Esophagus muscularis mucosa (tissue), 4 donors: ENCODE data around the gene ESRRB. TPM values are rescaled to one million over a fixed set of nuclear protein-coding genes. Genes with fewer than 3 reads are reported as not detected.
A peak's percentile ranks its signal among the peaks of the same experiment; 100 is the strongest.

Experiments
- DNase-seq: peaks from one replicate; pipeline ENCODE4 v3.0.0-alpha.2; 2017; ENCODE audit errors: extremely low spot score
- H3K27ac ChIP-seq, 4 donors: fragments of 200-600 bp; sonication (generic); replicated peaks in 1 of 4; 1 replicate in 3 of 4; 2 replicates in 1 of 4; pipeline ENCODE4 v1.5.1; 2016 to 2019; ENCODE audit warnings: mild to moderate bottlenecking in 1 of 4
- H3K27me3 ChIP-seq, 4 donors: fragments of 200-600 bp; sonication (generic); one replicate each; pipeline versions ENCODE4 v1.5.1 to v1.6.0; 2016 to 2019
- H3K36me3 ChIP-seq, 4 donors: fragments of 200-600 bp; sonication (generic); one replicate each; pipeline ENCODE4 v1.5.1; 2016 to 2019
- H3K4me1 ChIP-seq, 4 donors: fragments of 200-600 bp; sonication (generic); one replicate each; pipeline ENCODE4 v1.5.1; 2016 to 2019
- H3K4me3 ChIP-seq, 4 donors: fragments of 200-600 bp; sonication (generic); 1 replicate in 2 of 4; 2 replicates in 2 of 4; pipeline ENCODE4 v1.5.1; 2016 to 2019; ENCODE audit warnings: mild to moderate bottlenecking in 4 of 4, moderate library complexity in 1 of 4
- H3K9me3 ChIP-seq, 4 donors: fragments of 200-600 bp; sonication (generic); 1 replicate in 3 of 4; 2 replicates in 1 of 4; pipeline ENCODE4 v1.5.1; 2016 to 2019
- EP300 ChIP-seq: sonication (generic); formaldehyde crosslinking; IDR thresholded peaks from one replicate; pipeline ENCODE4 v1.6.1; 2017; ENCODE audit warnings: antibody characterized with exemption
- POLR2A ChIP-seq: fragments of 450-650 bp; IDR thresholded peaks from one replicate; pipeline ENCODE4 v1.6.1; 2017; ENCODE audit warnings: antibody characterized with exemption, moderate library complexity, mild to moderate bottlenecking, low read depth
- POLR2AphosphoS5 ChIP-seq, 2 donors: sonication (generic); formaldehyde crosslinking; IDR thresholded peaks; one replicate each; pipeline ENCODE4 v1.6.1; 2017; ENCODE audit warnings: antibody characterized with exemption in 2 of 2
- WGBS: methylation state at CpG from one replicate; pipeline ENCODE4 v1.1.5; 2018; 5-methylcytosine and 5-hydroxymethylcytosine counted together
- intact Hi-C: fragments of 100-400 bp; cut with DNase I; formaldehyde crosslinking; loops from one replicate; pipeline ENCODE4 v1.15.1; 2023
- total RNA-seq, 4 donors: library from RNA; depleted of rRNA; stranded (reverse); fragments of >200 nt; gene quantifications; one replicate each; pipeline versions ENCODE4 v1.1.0 to v1.2.1, GENCODE V29; 2016
- TF ChIP-seq, protein P1 (sequence below), 3 experiments: fragments of 200-600 bp in 2 of 3; fragments of 450-650 bp in 1 of 3; sonication (generic) in 2 of 3; IDR thresholded peaks; one replicate each; pipeline ENCODE4 v1.5.1; 2017 to 2019; ENCODE audit warnings: antibody characterized with exemption in 3 of 3, mild to moderate bottlenecking in 2 of 3, moderate library complexity in 1 of 3

ESRRB gene
- total RNA-seq, 4 donors from 2014 or later, result 0.17 to 0.26 TPM; not detected in 2

DNA sequence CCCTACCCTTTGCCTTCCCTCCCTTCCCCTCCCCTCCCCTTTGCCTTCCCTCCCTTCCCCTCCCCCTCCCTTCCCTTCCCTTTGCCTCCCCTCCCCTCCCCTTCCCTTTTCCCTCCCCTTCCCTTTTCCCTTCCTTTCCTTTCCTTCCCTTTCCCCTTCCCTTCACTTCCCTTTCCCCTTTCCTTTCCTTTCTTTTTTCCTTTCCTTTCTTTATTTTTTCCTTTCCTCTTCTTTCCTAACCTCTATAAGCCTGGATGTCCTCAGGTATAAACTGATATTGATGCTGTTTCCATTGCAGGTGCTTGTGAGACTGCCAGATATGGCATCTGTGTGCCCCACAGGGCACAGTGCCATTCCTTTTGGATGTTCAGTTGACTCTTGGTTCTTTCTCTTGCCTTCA, 163.2 kb downstream of the ESRRB start:
- Histone ChIP-seq H3K27ac (no peak overlapping the region), H3K4me3 (no peak overlapping the region), H3K9me3 (no peaks in the 10 kb centered on the region), H3K4me1 (peaks cover 0 to 4% (median 0%) of the 10 kb centered on the region in 4 donors), H3K36me3 (no peaks in the 10 kb centered on the region), H3K27me3 (peaks cover 0 to 52% (median 2%) of the 10 kb centered on the region in 4 donors)
- DNase-seq, result no peak
- TF ChIP-seq POLR2AphosphoS5 (IDR thresholded peaks at IDR 0.05), result no peak
- intact Hi-C loops, result no loop called here

DNA sequence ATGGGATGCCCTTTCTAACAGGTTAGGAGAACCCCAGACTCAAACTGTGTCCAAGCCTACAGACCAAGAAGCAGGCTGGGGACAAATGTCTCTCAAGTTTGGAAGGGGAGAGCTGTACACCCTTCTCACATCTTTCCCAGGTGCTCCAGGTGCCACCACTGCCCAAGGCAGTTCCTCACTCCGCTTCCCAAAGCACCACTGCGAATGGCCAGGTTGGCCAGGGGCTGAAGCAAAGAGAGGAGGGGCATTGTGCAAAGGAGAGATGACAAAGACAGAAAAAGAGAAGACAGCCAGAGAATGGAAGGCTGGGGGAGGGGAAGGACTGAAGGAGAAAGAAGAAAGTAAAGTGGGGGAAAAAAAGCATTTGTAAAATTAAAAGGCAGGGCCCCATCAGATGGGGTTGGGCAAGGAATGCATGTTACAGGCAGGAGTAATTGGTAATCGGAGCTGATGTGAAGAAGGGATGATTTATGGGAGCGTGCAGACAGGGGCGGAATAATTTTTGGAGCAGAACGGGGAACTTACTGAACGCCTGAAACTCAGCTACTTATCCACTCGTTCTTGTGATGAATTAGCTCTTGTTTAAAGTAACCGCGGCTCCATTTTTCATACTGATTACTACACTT, 165.8 kb downstream of the ESRRB start:
- WGBS, result 31% methylated on average over 10 of the region's 10 CpGs
- TF ChIP-seq EP300, result no peak
- TF ChIP-seq, protein P1, sequence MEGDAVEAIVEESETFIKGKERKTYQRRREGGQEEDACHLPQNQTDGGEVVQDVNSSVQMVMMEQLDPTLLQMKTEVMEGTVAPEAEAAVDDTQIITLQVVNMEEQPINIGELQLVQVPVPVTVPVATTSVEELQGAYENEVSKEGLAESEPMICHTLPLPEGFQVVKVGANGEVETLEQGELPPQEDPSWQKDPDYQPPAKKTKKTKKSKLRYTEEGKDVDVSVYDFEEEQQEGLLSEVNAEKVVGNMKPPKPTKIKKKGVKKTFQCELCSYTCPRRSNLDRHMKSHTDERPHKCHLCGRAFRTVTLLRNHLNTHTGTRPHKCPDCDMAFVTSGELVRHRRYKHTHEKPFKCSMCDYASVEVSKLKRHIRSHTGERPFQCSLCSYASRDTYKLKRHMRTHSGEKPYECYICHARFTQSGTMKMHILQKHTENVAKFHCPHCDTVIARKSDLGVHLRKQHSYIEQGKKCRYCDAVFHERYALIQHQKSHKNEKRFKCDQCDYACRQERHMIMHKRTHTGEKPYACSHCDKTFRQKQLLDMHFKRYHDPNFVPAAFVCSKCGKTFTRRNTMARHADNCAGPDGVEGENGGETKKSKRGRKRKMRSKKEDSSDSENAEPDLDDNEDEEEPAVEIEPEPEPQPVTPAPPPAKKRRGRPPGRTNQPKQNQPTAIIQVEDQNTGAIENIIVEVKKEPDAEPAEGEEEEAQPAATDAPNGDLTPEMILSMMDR (IDR thresholded peaks at IDR 0.05), result no peak
- no peak for TF ChIP-seq POLR2A
- no peak for TF ChIP-seq POLR2AphosphoS5 (IDR thresholded peaks at IDR 0.05)
- intact Hi-C loops, result no loop called here
- peaks cover 0 to 61% (median 2%) of the 10 kb centered on the region in 4 donors for H3K27me3 ChIP-seq
- no peak overlapping the region for H3K4me3 ChIP-seq
- H3K27ac ChIP-seq, result no peak overlapping the region
- H3K36me3 ChIP-seq, result no peaks in the 10 kb centered on the region
- DNase-seq, result no peak
- H3K9me3 ChIP-seq, result no peaks in the 10 kb centered on the region
- peaks cover 0 to 4% (median 0%) of the 10 kb centered on the region in 4 donors for H3K4me1 ChIP-seq

DNA sequence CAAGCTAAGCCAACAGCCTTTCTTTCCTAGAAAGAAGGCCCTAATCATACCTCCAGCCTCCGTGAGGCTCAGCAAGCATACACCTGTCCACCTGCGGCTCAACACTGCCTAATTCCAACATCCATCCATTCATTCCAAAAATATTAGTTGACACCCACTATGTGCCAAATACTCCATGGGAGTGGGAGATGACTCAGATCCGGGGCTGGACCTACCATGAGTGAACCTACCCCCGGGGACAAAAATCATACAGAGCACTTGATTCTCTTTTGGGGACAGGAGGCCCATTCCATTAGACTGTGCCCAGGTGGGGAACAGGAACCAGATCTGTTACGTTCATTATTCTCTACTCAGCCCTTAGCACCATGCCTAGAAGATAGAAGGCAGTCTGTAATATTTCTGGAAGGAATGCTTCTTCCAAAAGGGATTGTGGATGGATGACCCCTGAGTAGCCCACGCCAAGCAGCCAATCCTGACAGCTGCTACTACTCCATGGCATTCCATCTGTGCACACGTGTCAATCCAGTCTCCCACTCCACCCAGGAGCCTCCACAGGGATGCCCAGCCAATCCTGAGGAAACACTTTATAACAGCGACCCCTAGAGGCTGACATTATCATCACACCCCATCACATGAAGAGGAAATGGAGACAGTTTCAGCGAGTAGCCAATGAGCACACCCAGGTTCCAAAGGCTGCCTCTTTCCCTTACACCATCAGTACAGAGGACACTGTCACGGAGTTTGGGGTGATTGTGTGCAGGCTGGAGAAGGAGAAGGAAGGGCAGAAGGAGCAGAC, 170.7 kb downstream of the ESRRB start:
- TF ChIP-seq, protein P1 (IDR thresholded peaks at IDR 0.05), result peak in 2 of 3 experiments; percentile 12 to 20
- TF ChIP-seq POLR2AphosphoS5 (IDR thresholded peaks at IDR 0.05) (no peak), POLR2A (no peak), EP300 (no peak)
- no peaks in the 10 kb centered on the region for H3K36me3 ChIP-seq
- H3K27ac ChIP-seq, result no peak overlapping the region
- peaks cover 0 to 4% (median 0%) of the 10 kb centered on the region in 4 donors for H3K4me1 ChIP-seq
- intact Hi-C loops, result no loop called here
- H3K4me3 ChIP-seq, result no peak overlapping the region
- peaks cover 0 to 41% (median 2%) of the 10 kb centered on the region in 4 donors for H3K27me3 ChIP-seq
- DNase-seq, result no peak
- WGBS, result 57% methylated on average over 9 of the region's 10 CpGs
- H3K9me3 ChIP-seq, result no peaks in the 10 kb centered on the region

DNA sequence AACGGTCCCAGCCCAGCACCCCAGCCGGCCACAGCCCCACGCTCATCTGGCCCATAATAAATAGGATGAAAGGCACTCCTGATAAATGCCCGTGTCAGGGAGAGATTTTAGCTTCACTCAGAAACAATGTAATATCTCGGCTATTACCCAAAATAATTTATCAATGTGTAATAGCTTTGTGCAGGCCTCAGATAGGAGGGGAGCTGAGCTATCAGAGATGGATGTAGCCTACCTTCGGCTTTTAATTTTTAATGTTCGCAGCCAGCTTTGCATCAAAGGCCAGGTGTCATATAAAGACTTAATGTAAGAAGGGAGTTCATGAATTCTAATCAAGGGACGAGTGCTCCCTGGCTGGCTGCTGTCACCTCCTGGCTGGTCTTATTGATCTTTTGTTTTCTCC, 171.9 kb downstream of the ESRRB start:
- TF ChIP-seq, protein P1 (IDR thresholded peaks at IDR 0.05), result no peak
- TF ChIP-seq POLR2A (no peak), POLR2AphosphoS5 (IDR thresholded peaks at IDR 0.05) (no peak), EP300 (no peak)
- intact Hi-C loops, result no loop called here
- H3K36me3 ChIP-seq, result no peaks in the 10 kb centered on the region
- H3K9me3 ChIP-seq, result no peaks in the 10 kb centered on the region
- H3K27me3 ChIP-seq, result peaks cover 0 to 31% (median 2%) of the 10 kb centered on the region in 4 donors
- H3K4me3 ChIP-seq, result no peak overlapping the region
- DNase-seq, result no peak
- 83% methylated on average over 8 of the region's 8 CpGs for WGBS
- H3K4me1 ChIP-seq, result no peaks in the 10 kb centered on the region
- H3K27ac ChIP-seq, result no peak overlapping the region

DNA sequence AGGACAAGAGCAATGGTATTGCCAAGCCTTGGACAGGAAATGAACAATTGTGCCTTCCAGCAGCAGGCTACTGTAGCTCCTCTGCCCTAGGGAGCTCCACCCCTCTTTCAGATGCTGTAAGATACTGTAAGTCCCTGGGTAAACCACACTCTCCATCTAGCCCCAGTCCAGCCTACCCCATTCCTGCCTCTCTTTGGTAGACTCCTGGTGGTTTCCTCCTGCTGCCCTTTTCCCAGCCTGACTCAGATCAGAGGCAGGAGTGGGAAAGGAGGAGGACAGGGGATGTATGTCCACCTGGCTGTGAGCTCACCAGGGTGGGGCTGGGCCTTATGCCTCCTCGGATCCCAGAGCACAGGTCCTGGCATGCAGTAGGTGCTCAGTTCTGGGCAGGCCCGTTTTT, 174.6 kb downstream of the ESRRB start:
- Histone ChIP-seq H3K27me3 (peaks cover 0 to 10% (median 0%) of the 10 kb centered on the region in 4 donors), H3K9me3 (no peaks in the 10 kb centered on the region), H3K4me1 (no peaks in the 10 kb centered on the region), H3K4me3 (no peak overlapping the region), H3K36me3 (no peaks in the 10 kb centered on the region), H3K27ac (no peak overlapping the region)
- DNase-seq, result no peak
- TF ChIP-seq POLR2AphosphoS5 (IDR thresholded peaks at IDR 0.05) (no peak), EP300 (no peak), POLR2A (no peak)
- TF ChIP-seq, protein P1 (IDR thresholded peaks at IDR 0.05), result no peak
- intact Hi-C loops, result no loop called here
- WGBS, result 81% methylated on average over 2 of the region's 2 CpGs
